ENCODE data around the gene NCAM1.

- TF ChIP-seq POLR2A (IDR thresholded peaks at IDR 0.05; ENCODE audit: low read depth, low read length) = no peak
- no peak for TF ChIP-seq CTCF (IDR thresholded peaks at IDR 0.05; ENCODE audit: extremely low read depth in 1 of 2, insufficient read depth in 1 of 2, low read depth in 1 of 2, low read length in 2 of 2)
- no peak for TF ChIP-seq MAX (IDR thresholded peaks at IDR 0.05; ENCODE audit: insufficient read depth, insufficient read length)
- TF ChIP-seq POLR2AphosphoS5 (IDR thresholded peaks at IDR 0.05; ENCODE audit: insufficient read depth, low read depth, low read length) = no peak
Measured at GRCh38 chr11:113287801-113288200, 326.6 kb downstream of the NCAM1 start.

Measured in endothelial cell of umbilical vein (primary cell).